ENCODE measurements around the gene CMTM5. TPM values are rescaled to one million over a fixed set of nuclear protein-coding genes. Genes with fewer than 3 reads are reported as not detected.

CMTM5 gene, protein sequence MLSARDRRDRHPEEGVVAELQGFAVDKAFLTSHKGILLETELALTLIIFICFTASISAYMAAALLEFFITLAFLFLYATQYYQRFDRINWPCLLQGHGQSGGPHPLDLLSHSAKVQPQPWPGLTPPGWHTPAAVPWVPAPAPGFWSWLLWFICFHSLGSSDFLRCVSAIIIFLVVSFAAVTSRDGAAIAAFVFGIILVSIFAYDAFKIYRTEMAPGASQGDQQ
- 1 to 10 TPM in 1 of 3 donors, under 1 TPM in 2; 0.58 to 3.5 (median 0.58) TPM for total RNA-seq
- long read RNA-seq, donor 1, partial matches to known transcripts = 0 of 3 reads
- long read RNA-seq, donor 1, other reads (novel, unspliced or antisense) = 0 of 3 reads
- long read RNA-seq, donor 2 = 0 reads

- Histone ChIP-seq H3K4me3 (no peak within 1 kb of the TSS), H3K9me3 (no peaks in the 10 kb centered on the region), H3K36me3 (ENCODE audit: low read depth) (no peaks in the 10 kb centered on the region), H3K4me1 (ENCODE audit: low read depth) (no peaks in the 10 kb centered on the region)
- no peak for TF ChIP-seq CTCF (IDR thresholded peaks at IDR 0.05)
- intact Hi-C loops (cut with DNase I, micrococcal nuclease) = loop anchor here in 1 of 2 donors (5.0 kb wide), 1 partner anchor 49 kb away; no protein-coding TSS in a partner anchor
- DNase-seq = no peak
- no peak for ATAC-seq
Observed at GRCh38 chr14:23376482-23377197, at the start of gene CMTM5. TSS of gene CMTM5 (plus strand) at chr14:23377046. CDS start at chr14:23377252, 206 bp downstream.

DNA sequence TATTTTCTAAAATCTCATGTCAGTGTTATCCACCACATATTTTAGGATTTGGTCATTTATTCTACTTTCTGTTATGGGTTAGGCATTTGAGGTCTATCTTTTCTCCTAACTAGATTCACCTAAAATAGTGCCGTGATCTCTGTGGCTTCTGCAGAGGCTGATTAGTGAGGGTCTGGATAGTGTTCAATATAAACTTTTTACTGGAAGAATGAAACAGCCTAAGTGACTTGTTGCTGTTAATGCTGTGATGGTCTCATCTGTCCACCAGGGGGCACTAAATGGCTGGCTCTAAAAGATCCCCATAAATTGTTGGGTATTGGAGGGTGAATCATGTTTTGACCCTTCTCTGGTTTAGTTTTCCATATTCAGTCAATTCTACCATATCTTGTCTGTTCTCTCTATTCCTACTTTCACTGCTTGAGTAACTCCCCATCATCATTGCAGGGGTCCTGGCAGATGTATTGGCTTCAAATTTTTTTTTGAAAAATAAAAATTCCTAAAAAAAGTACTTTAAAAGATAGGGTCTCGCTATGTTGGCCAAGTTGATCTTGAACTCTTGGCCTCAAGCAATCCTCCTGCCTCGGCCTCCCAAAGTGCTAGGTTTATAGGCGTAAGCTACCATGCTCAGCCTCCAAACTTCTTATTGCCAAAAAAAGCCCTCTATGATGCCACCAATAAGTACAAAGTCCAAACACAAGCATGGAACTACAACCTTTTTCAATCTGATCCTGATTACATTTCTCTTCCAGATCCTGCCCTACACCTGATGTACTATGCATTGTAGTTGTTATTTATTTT lies 48.7 kb upstream of the CMTM5 start:
- no peak overlapping the region for H3K4me3 ChIP-seq
- H3K4me1 ChIP-seq (ENCODE audit: low read depth) = peaks cover 4% of the 10 kb centered on the region
- peak; percentile 61 for TF ChIP-seq CTCF (IDR thresholded peaks at IDR 0.05)
- intact Hi-C loops (cut with DNase I, micrococcal nuclease) = loop anchor here (5.0 to 10.0 kb wide), 2 partner anchors 49 to 137 kb away; partner anchors contain the start of genes CMTM5 (in 1 of the 2) and NGDN (in 1 of the 2)
- H3K9me3 ChIP-seq = no peaks in the 10 kb centered on the region
- no peaks in the 10 kb centered on the region for H3K36me3 ChIP-seq (ENCODE audit: low read depth)
- DNase-seq = peak in 1 of 3 donors; percentile 80
- ATAC-seq = peak; percentile 89

- DNase-seq (no peak), ATAC-seq (no peak)
- intact Hi-C loops (cut with DNase I, micrococcal nuclease) = no loop called here
- no peak for TF ChIP-seq CTCF (IDR thresholded peaks at IDR 0.05)
- peaks cover 10% of the 10 kb centered on the region for H3K9me3 ChIP-seq
- H3K4me3 ChIP-seq = no peak overlapping the region
- no peaks in the 10 kb centered on the region for H3K36me3 ChIP-seq (ENCODE audit: low read depth)
- no peaks in the 10 kb centered on the region for H3K4me1 ChIP-seq (ENCODE audit: low read depth)
Observed at GRCh38 chr14:23335623-23336022, 41.2 kb upstream of the CMTM5 start.

DNA sequence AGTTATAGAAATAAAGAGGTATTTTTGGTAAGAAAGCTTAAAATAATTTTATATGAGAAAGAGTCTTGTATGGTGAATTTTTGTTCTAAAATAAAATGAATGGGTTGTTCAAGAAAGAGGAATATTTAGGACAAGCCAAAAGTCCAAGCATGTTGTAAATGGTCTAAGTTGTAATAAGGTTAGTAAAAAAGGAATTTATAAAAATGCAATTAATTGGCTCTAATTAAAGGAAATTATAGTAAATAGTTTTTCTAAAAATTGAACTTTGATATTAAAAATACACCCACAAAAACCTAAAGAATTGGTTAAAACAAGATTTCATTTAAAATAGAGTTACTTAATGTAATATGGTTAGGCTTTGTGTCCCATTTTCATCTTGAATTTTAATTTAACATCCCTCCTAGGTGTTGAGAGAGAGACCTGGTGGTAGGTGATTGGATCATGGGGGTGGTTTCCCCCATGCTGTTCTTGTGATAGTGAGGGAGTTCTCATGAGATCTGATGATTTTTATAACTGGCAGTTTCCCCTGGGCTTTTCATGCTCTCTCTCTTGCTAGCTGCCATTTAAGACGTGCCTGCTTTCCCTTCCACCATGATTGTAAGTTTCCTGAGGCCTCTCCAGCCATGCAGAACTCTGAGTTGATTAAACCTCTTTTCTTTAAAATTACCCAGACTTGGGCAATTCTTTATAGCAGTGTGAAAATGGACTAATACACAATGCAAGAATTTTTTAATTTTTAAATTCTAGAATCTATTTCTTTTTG lies 37.2 kb upstream of the CMTM5 start:
- no peak for DNase-seq
- TF ChIP-seq CTCF (IDR thresholded peaks at IDR 0.05) = no peak
- no peaks in the 10 kb centered on the region for H3K36me3 ChIP-seq (ENCODE audit: low read depth)
- intact Hi-C loops (cut with DNase I, micrococcal nuclease) = no loop called here
- no peaks in the 10 kb centered on the region for H3K4me1 ChIP-seq (ENCODE audit: low read depth)
- H3K4me3 ChIP-seq = no peak overlapping the region
- peaks cover 10% of the 10 kb centered on the region for H3K9me3 ChIP-seq
- ATAC-seq = no peak

DNA sequence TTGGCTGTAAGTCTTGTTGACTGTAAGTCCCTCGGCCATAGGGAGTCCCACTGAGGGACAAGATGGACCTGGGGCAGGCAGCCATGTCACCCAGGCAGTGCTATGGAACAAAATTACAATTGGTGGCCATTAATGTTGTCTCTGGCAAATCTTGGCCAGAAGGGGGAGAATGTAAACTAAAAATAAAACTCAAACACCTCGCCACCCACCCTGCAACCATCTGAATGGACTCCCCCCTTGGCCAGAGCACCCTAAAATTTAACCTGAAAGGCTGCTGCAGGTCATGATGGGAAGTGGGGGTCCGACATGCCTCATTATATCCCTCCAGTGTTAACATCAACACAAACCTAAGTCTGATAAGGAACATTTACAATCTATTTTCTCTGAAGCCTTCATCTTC lies 32.4 kb upstream of the CMTM5 start:
- ATAC-seq (no peak), DNase-seq (no peak)
- Histone ChIP-seq H3K9me3 (peaks cover 7% of the 10 kb centered on the region), H3K4me1 (ENCODE audit: low read depth) (no peaks in the 10 kb centered on the region), H3K4me3 (no peak overlapping the region), H3K36me3 (ENCODE audit: low read depth) (no peaks in the 10 kb centered on the region)
- intact Hi-C loops (cut with DNase I, micrococcal nuclease) = no loop called here
- no peak for TF ChIP-seq CTCF (IDR thresholded peaks at IDR 0.05)

Measured in mucosa of descending colon (tissue), 3 donors.